GM19035 (cell line): Measurements from ENCODE around the gene ZNF202.
A peak's percentile ranks its signal among the peaks of the same experiment; 100 is the strongest.
"Not testable (repeated sequence)": the region's sequence is repeated elsewhere in the genome, so short reads cannot be mapped to it uniquely, and the experiment has no call there.

Experiments used
- ATAC-seq: cut with Tn5 transposase; IDR thresholded peaks from one replicate; pipeline ENCODE4 v1.9.1; 2021; ENCODE audit not compliant: unreplicated experiment

The ZNF202 gene

GRCh38 chr11:123742031-123742723, 717 bp upstream of the ZNF202 start:
- ATAC-seq = no peak

- ATAC-seq = peak; percentile 2
Observed at GRCh38 chr11:123740787-123741158, 687 bp downstream of the ZNF202 start.

DNA sequence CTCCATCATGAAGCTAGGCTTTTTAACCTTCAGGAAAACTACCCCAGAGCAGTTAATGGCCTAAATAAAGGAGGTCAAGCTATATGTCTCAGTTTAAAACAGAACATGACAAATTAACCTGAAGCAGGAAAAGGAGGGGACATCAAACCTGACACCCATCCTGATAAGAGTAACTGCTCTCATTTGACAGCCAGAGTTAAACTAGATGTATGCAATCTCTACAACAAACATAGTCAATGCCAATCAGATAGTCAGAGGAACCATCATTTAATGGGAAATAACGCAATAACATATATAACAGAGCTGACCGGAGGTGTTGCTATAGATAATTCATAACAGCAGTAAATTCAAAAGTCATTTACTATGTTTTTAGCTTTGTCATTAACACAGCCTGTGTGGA, 3.1 kb downstream of the ZNF202 start:
- no peak for ATAC-seq

DNA sequence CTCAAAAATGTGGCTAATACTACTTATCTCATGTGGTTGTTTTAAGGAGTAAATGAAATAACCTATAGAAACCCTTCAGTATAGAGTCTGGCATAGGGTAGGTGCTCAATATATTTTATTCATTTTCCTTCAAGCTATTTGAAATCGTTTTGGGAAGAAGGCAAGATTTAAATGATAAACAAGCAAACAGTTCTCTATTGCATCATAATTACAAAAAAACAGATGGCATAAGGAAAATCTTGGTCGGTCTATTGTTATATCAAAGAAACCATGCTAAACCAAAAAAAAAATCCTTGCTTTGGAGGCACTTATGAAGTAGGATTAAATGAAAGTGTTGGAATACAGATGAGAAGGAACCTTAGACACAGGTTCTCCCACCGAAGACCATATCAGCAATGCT, 4.7 kb downstream of the ZNF202 start:
- no peak for ATAC-seq

- no peak for ATAC-seq
Observed at GRCh38 chr11:123729602-123730001, 11.9 kb downstream of the ZNF202 start.

- no peak for ATAC-seq
Observed at GRCh38 chr11:123725995-123726655, 15.3 kb downstream of the ZNF202 start.

GRCh38 chr11:123719452-123719851, 22.0 kb downstream of the ZNF202 start:
- no peak for ATAC-seq

DNA sequence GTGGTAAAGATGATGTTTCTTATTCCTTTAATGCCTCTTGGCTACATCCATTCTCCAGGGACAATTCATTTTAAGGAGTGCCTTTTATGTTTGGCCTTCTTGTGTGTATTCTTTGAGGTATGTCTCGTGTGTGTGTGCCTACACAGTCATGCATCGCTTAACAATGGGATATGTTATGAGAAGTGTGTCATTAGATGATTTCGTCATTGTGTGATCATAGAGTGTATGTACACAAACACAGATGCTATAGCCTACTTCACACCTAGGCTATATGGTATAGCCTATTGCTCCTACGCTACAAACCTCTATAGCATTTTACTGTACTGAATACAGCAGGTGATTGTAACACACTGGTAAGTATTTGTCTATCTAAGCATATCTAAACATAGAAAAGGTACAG, 23.0 kb downstream of the ZNF202 start:
- ATAC-seq = no peak

DNA sequence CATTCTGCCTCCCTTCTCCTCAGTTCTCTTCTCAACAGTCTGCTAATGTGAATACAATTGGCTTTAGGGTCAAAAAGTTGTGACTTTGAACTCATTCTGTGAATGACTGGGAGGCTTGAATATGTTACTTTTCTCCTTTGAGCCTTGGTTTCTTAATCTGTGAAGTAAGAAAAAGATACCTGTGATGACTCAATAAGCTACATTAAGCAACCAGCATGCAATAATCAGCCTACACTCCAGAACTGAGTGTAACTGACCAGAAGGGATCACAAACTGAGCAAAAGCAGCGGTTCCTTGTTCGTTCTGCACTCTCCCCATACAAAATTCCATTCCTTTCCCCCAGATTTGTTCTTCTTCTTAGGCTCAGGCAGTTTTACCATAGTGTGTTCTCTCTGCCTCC, 23.4 kb downstream of the ZNF202 start:
- ATAC-seq = no peak

- not testable (repeated sequence) for ATAC-seq
Observed at GRCh38 chr11:123712627-123713026, 28.8 kb downstream of the ZNF202 start.

GRCh38 chr11:123707606-123708205, 33.8 kb downstream of the ZNF202 start:
- peak; percentile 58 for ATAC-seq

- no peak for ATAC-seq
Observed at GRCh38 chr11:123707206-123707605, 34.3 kb downstream of the ZNF202 start.

GRCh38 chr11:123704341-123704740, 37.1 kb downstream of the ZNF202 start:
- ATAC-seq = no peak

- no peak for ATAC-seq
Observed at GRCh38 chr11:123702696-123703095, 38.8 kb downstream of the ZNF202 start.

DNA sequence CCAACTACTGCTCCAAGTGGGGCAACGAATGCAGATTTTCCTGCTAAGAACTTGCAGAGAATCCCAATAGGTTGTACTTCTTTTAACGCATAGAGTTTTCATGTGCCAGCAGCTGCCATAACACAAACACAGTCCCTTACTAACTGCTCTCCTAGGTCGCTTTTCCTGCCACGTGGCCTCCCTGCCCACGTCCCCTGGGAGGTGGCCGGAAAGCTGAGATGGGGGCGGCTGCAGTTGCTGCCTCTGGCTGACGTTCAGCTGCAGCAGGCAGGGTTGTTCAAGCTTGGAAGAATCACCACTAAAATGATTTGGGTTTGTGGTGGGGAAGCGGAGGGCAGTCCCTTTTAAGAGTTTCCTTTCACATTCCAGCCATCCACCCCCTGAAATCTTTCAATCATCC, 39.3 kb downstream of the ZNF202 start:
- no peak for ATAC-seq

- no peak for ATAC-seq
Observed at GRCh38 chr11:123700772-123701171, 40.7 kb downstream of the ZNF202 start.

DNA sequence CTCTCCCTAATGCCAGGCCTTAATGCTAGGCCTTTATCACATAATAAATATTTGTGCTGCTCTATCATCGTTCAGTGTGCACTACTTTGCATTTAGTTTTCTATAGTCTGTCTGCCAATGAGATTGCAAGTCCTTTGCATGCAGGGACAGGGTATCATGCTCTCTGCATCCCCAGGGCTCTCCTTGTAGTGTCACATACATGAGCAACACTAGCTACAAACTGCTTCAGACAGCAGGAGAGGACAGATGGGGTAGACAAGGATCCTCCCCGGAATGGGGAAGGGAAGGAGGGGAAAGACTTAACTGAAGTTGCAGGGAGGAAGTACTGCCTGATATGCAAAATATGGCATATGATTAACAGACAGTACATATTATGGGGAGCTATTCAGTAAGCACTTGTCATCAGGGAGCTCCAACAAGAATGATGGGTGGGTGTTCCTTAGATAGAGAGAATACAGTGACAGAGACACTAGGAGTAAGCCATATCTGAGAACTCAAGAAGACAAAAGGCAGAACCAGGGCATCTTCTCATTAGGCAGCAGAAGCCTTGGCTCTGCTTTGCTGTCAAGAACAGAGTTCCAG, 42.8 kb downstream of the ZNF202 start:
- no peak for ATAC-seq

GRCh38 chr11:123696183-123696582, 45.3 kb downstream of the ZNF202 start:
- no peak for ATAC-seq

- ATAC-seq = no peak
Observed at GRCh38 chr11:123695231-123695630, 46.2 kb downstream of the ZNF202 start.

DNA sequence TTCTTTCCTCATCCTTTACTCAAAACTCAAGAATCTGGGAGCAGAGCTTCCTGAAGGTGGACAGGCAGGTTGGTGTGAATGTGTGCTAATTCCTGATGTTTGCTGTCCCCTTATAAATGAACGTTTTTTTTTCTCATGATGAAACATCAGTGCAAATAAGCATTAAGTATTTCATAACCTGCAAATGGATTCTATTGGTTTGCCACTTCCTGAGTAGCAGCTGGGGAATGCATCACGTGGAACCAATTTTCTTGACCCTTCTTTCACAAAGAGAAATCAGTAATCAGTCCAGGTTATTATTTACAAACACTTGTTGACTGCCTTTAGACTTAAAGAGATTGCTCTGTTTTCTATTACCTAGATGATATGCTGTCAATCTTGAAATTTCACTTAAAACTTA, 46.9 kb downstream of the ZNF202 start:
- no peak for ATAC-seq

DNA sequence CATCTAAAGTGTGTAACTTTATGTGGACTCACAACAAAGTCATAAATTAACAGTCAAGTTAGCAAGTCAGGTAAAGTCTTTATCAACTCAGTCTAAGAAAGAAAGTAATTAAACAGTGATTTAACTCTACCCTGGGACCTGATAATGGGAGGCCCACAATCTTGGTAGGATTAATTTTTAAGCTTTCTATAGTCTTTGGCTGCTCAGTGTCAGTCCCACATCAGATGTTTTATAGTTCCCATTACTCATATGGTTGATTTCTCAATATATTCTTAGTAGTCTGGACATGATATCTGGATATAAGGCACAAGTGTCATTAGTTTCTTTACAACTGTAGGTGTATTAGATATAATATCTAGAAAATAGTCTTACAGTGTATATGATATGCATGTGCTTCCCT, 48.5 kb downstream of the ZNF202 start:
- no peak for ATAC-seq

GRCh38 chr11:123690485-123690884, 51.0 kb downstream of the ZNF202 start:
- no peak for ATAC-seq
